ENCODE measurements around the gene FAM163B.

FAM163B gene

GRCh38 chr9:133590231-133590855 lies 18.8 kb downstream of the FAM163B start:
- H3K4me3 ChIP-seq, result no peak overlapping the region
- H3K9me3 ChIP-seq, result no peaks in the 10 kb centered on the region
- intact Hi-C loops (cut with DNase I; ENCODE audit: low total_unique reads), result no loop called here
- DNase-seq, result no peak
- H3K27me3 ChIP-seq, result peaks cover 0 to 79% of the 10 kb centered on the region in 2 donors
- no peak overlapping the region for H3K27ac ChIP-seq
- no peaks in the 10 kb centered on the region for H3K36me3 ChIP-seq
- H3K4me1 ChIP-seq, result peaks cover 0 to 8% (median 6%) of the 10 kb centered on the region in 4 donors
- no peak for TF ChIP-seq CTCF (IDR thresholded peaks at IDR 0.05)

- Histone ChIP-seq H3K27me3 (peaks cover 0 to 78% of the 10 kb centered on the region in 2 donors), H3K27ac (no peak overlapping the region), H3K36me3 (no peaks in the 10 kb centered on the region), H3K9me3 (no peaks in the 10 kb centered on the region), H3K4me3 (no peak overlapping the region), H3K4me1 (peaks cover 0 to 15% (median 12%) of the 10 kb centered on the region in 4 donors)
- TF ChIP-seq CTCF (IDR thresholded peaks at IDR 0.05), result no peak
- no peak for DNase-seq
- intact Hi-C loops (cut with DNase I; ENCODE audit: low total_unique reads), result no loop called here
These were observed 19.5 kb downstream of the FAM163B start for GRCh38 chr9:133589454-133590227.

GRCh38 chr9:133587466-133587865 lies 21.7 kb downstream of the FAM163B start:
- DNase-seq, result no peak
- peaks cover 0 to 80% of the 10 kb centered on the region in 2 donors for H3K27me3 ChIP-seq
- no peak overlapping the region for H3K4me3 ChIP-seq
- H3K4me1 ChIP-seq, result peaks cover 0 to 23% (median 17%) of the 10 kb centered on the region in 4 donors
- no peak overlapping the region for H3K27ac ChIP-seq
- H3K9me3 ChIP-seq, result no peaks in the 10 kb centered on the region
- intact Hi-C loops (cut with DNase I; ENCODE audit: low total_unique reads), result no loop called here
- TF ChIP-seq CTCF (IDR thresholded peaks at IDR 0.05), result no peak
- no peaks in the 10 kb centered on the region for H3K36me3 ChIP-seq

- Histone ChIP-seq H3K36me3 (no peaks in the 10 kb centered on the region), H3K27me3 (peaks cover 0 to 80% of the 10 kb centered on the region in 2 donors), H3K4me3 (no peak overlapping the region), H3K4me1 (peaks cover 0 to 23% (median 17%) of the 10 kb centered on the region in 4 donors), H3K9me3 (no peaks in the 10 kb centered on the region), H3K27ac (no peak overlapping the region)
- intact Hi-C loops (cut with DNase I; ENCODE audit: low total_unique reads), result no loop called here
- no peak for TF ChIP-seq CTCF (IDR thresholded peaks at IDR 0.05)
- no peak for DNase-seq
These were observed 22.1 kb downstream of the FAM163B start for GRCh38 chr9:133587051-133587450.

- intact Hi-C loops (cut with DNase I; ENCODE audit: low total_unique reads), result no loop called here
- Histone ChIP-seq H3K27ac (no peak overlapping the region), H3K4me1 (peaks cover 0 to 23% (median 17%) of the 10 kb centered on the region in 4 donors), H3K4me3 (no peak overlapping the region), H3K36me3 (no peaks in the 10 kb centered on the region), H3K27me3 (peaks cover 0 to 75% of the 10 kb centered on the region in 2 donors), H3K9me3 (no peaks in the 10 kb centered on the region)
- DNase-seq, result no peak
- no peak for TF ChIP-seq CTCF (IDR thresholded peaks at IDR 0.05)
These were observed 23.5 kb downstream of the FAM163B start for GRCh38 chr9:133585481-133586351.
